Activated CD8-positive, alpha-beta T cell treated with anti-CD3 and anti-CD28 coated beads for 36 hours (primary cell): ENCODE results near the gene RPL36. TPM values are rescaled to one million over a fixed set of nuclear protein-coding genes. Genes with fewer than 3 reads are reported as not detected.
A peak's percentile ranks its signal among the peaks of the same experiment; 100 is the strongest.
"Not testable (repeated sequence)": the region's sequence is repeated elsewhere in the genome, so short reads cannot be mapped to it uniquely, and the experiment has no call there.

Source experiments
- ATAC-seq: fragments of 200-7000 bp; cut with Tn5 transposase; one replicate; pipeline ENCODE4 v1.10.0; 2021; ENCODE audit warnings: mild to moderate bottlenecking, moderate library complexity
- CTCF ChIA-PET: fragments of 350-600 bp; sonication (Branson Sonifier 250); formaldehyde crosslinking; loops from one replicate; lab custom pipeline; 2021; ENCODE audit warnings: antibody characterized with exemption; lab: Charles Lee
- POLR2A ChIA-PET: fragments of 350-600 bp; sonication (Branson Sonifier 250); formaldehyde crosslinking; loops from one replicate; lab custom pipeline; 2021; ENCODE audit warnings: antibody characterized with exemption; lab: Charles Lee
- DNase-seq: peaks from one replicate; pipeline ENCODE4 v3.0.0-alpha.2; 2020
- H3K27ac Mint-ChIP-seq: one replicate; pipeline ENCODE4 v1.8.0; 2021; ENCODE audit warnings: mild to moderate bottlenecking, mixed read lengths
- H3K27me3 Mint-ChIP-seq: one replicate; pipeline ENCODE4 v1.8.0; 2021; ENCODE audit warnings: mixed read lengths
- H3K36me3 Mint-ChIP-seq: one replicate; pipeline ENCODE4 v1.8.0; 2021; ENCODE audit warnings: low read depth, mixed read lengths
- H3K4me1 Mint-ChIP-seq: one replicate; pipeline ENCODE4 v1.8.0; 2021; ENCODE audit warnings: low read depth, mixed read lengths
- H3K4me3 Mint-ChIP-seq: one replicate; pipeline ENCODE4 v1.8.0; 2021; ENCODE audit warnings: mild to moderate bottlenecking, moderate library complexity, mixed read lengths
- H3K9me3 Mint-ChIP-seq: one replicate; pipeline ENCODE4 v1.8.0; 2021; ENCODE audit warnings: mixed read lengths
- CTCF ChIP-seq: fragments of 200-600 bp; IDR thresholded peaks from one replicate; pipeline ENCODE4 v1.8.0; 2022; ENCODE audit warnings: antibody characterized with exemption, mild to moderate bottlenecking
- intact Hi-C: fragments of 100-400 bp; cut with micrococcal nuclease; formaldehyde crosslinking; loops from one replicate; pipeline ENCODE4 v1.10.0; 2022
- total RNA-seq, 2 experiments: library from RNA; stranded (reverse); gene quantifications; one replicate each; pipeline ENCODE4 v1.2.3, GENCODE V29; 2021

Gene RPL36
- total RNA-seq, 2 experiments from 2014 or later: 1,711 to 1,715 TPM

GRCh38 chr19:5686326-5686646 lies 3.8 kb upstream of the RPL36 start:
- intact Hi-C loops: no loop called here
- no peak for TF ChIP-seq CTCF
- DNase-seq: no peak
- Mint-ChIP-seq H3K36me3 (peaks cover 13% of the 10 kb centered on the region), H3K9me3 (no peaks in the 10 kb centered on the region), H3K27ac (peak overlapping the region; percentile 90), H3K4me3 (peak overlapping the region; percentile 75), H3K4me1 (peaks cover 16% of the 10 kb centered on the region), H3K27me3 (no peaks in the 10 kb centered on the region)
- CTCF ChIA-PET: interaction anchor here (0.8 to 5.0 kb wide), 10 partner anchors 28 to 139 kb away, joined by 3 to 32 read pairs (median 5); partner anchors contain the start of genes CATSPERD, LONP1, SAFB and SAFB2
- POLR2A ChIA-PET: interaction anchor here (0.7 to 20.6 kb wide), 6 partner anchors 9 to 217 kb away, joined by 3 to 516 read pairs (median 7); partner anchors contain the start of genes CATSPERD, LONP1, NDUFA11 and SAFB
- no peak for ATAC-seq

GRCh38 chr19:5686647-5687359 lies 3.3 kb upstream of the RPL36 start:
- Mint-ChIP-seq H3K4me1 (peaks cover 13% of the 10 kb centered on the region), H3K27me3 (no peaks in the 10 kb centered on the region), H3K27ac (peak overlapping the region; percentile 90), H3K9me3 (no peaks in the 10 kb centered on the region), H3K36me3 (peaks cover 18% of the 10 kb centered on the region), H3K4me3 (peak overlapping the region; percentile 75)
- POLR2A ChIA-PET: interaction anchor here (0.7 to 20.6 kb wide), 7 partner anchors 10 to 216 kb away, joined by 3 to 516 read pairs (median 4); partner anchors contain the start of genes CATSPERD, LONP1, NDUFA11 and SAFB
- TF ChIP-seq CTCF: peak; percentile 87
- DNase-seq (peak; percentile 100), ATAC-seq (peak; percentile 76)
- intact Hi-C loops: no loop called here
- CTCF ChIA-PET: interaction anchor here (0.7 to 5.0 kb wide), 16 partner anchors 11 to 139 kb away, joined by 3 to 32 read pairs (median 4); partner anchors contain the start of genes CATSPERD, LONP1, SAFB and SAFB2

- intact Hi-C loops: no loop called here
- peak; percentile 60 for TF ChIP-seq CTCF
- ChIA-PET CTCF (interaction anchor here (0.7 to 5.0 kb wide), 13 partner anchors 12 to 140 kb away, joined by 3 to 32 read pairs (median 5); partner anchors contain the start of genes CATSPERD, LONP1, SAFB and SAFB2), POLR2A (interaction anchor here (0.6 to 20.6 kb wide), 5 partner anchors 10 to 100 kb away, joined by 3 to 516 read pairs (median 10); partner anchors contain the start of genes CATSPERD, LONP1, SAFB and SAFB2)
- no peaks in the 10 kb centered on the region for H3K9me3 Mint-ChIP-seq
- H3K4me1 Mint-ChIP-seq: peaks cover 16% of the 10 kb centered on the region
- DNase-seq: no peak
- H3K27ac Mint-ChIP-seq: no peak overlapping the region
- H3K36me3 Mint-ChIP-seq: peaks cover 26% of the 10 kb centered on the region
- peak overlapping the region; percentile 75 for H3K4me3 Mint-ChIP-seq
- no peak for ATAC-seq
- H3K27me3 Mint-ChIP-seq: no peaks in the 10 kb centered on the region
These were observed 2.5 kb upstream of the RPL36 start for GRCh38 chr19:5687360-5688198.

GRCh38 chr19:5688262-5688881 lies 1.7 kb upstream of the RPL36 start:
- DNase-seq, H3K27me3 Mint-ChIP-seq, H3K9me3 Mint-ChIP-seq, H3K27ac Mint-ChIP-seq, ATAC-seq, intact Hi-C loops: not testable (repeated sequence)
- H3K4me1 Mint-ChIP-seq: peaks cover 18% of the 10 kb centered on the region
- ChIA-PET POLR2A (interaction anchor here (1.8 to 20.6 kb wide), 2 partner anchors 11 to 24 kb away, joined by 10 to 516 read pairs; partner anchors contain the start of genes CATSPERD and LONP1), CTCF (interaction anchor here (1.6 to 5.0 kb wide), 5 partner anchors 12 to 106 kb away, joined by 3 to 32 read pairs (median 7); partner anchors contain the start of genes PRR22, SAFB and SAFB2)
- H3K4me3 Mint-ChIP-seq: peak overlapping the region; percentile 25
- H3K36me3 Mint-ChIP-seq: peaks cover 34% of the 10 kb centered on the region
